A549 (cell line): Measurements from ENCODE around the gene ACACA. TPM values are rescaled to one million over a fixed set of nuclear protein-coding genes. Genes with fewer than 3 reads are reported as not detected.

Source experiments
- ATAC-seq, 2 experiments: fragments of 200-7000 bp in 1 of 2; fragments of >200 bp in 1 of 2; cut with Nextera tagmentation in 1 of 2; cut with Tn5 transposase in 1 of 2; 3 replicates each; pipeline versions ENCODE4 v1.8.0 to v1.9.1; 2018 to 2020; ENCODE audit warnings: mild to moderate bottlenecking in 1 of 2, moderate library complexity in 1 of 2
- CTCF ChIA-PET: fragments of 300-600 bp; sonication (Branson Sonifier 250); formaldehyde crosslinking; extraction: SDS; loops from one replicate; lab custom pipeline; 2021; ENCODE audit warnings: antibody characterized with exemption, inconsistent platforms; lab: Yijun Ruan, JAX
- POLR2A ChIA-PET: fragments of 350-600 bp; formaldehyde crosslinking; extraction: SDS; loops from one replicate; lab custom pipeline; 2021; ENCODE audit warnings: antibody characterized with exemption, inconsistent platforms; lab: Yijun Ruan, JAX
- DNase-seq, 2 experiments: peaks; one replicate each; pipeline versions ENCODE4 v3.0.0 to v3.0.0-alpha.2; 2011 to 2016; ENCODE audit warnings: low read depth in 1 of 2, low spot score in 1 of 2
- FAIRE-seq: peaks from 2 replicates; lab custom pipeline; 2011; peaks lifted over from hg19 to GRCh38; lab: Jason Lieb, UNC
- H3K27ac ChIP-seq, 2 experiments: fragments of >200 bp; sonication (Bioruptor Twin); formaldehyde crosslinking; 3 replicates each; pipeline ENCODE4 v1.5.1; 2016 to 2017
- H3K4me1 ChIP-seq: fragments of >200 bp; sonication (Bioruptor Twin); formaldehyde crosslinking; 3 replicates; pipeline ENCODE4 v1.6.1; 2016
- H3K4me2 ChIP-seq: fragments of >200 bp; sonication (Bioruptor Twin); formaldehyde crosslinking; 3 replicates; pipeline ENCODE4 v1.6.1; 2016
- H3K4me3 ChIP-seq: fragments of >200 bp; sonication (Bioruptor Twin); formaldehyde crosslinking; 3 replicates; pipeline ENCODE4 v1.5.1; 2016
- H3K9me3 ChIP-seq: fragments of >200 bp; sonication (Bioruptor Twin); formaldehyde crosslinking; 3 replicates; pipeline ENCODE4 v1.6.1; 2016
- ATOH8 ChIP-seq: fragments of 250-450 bp; sonication (Bioruptor Pico); IDR thresholded peaks from 2 replicates; pipeline ENCODE4 v1.5.0; 2020; ENCODE audit warnings: low read depth, mild to moderate bottlenecking, moderate library complexity
- CBX8 ChIP-seq: fragments of 200-600 bp; sonication (generic); IDR thresholded peaks from 2 replicates; pipeline ENCODE4 v1.6.1; 2016
- CEBPB ChIP-seq, 2 experiments: fragments of >200 bp in 1 of 2; sonication (Bioruptor Twin) in 1 of 2; formaldehyde crosslinking in 1 of 2; IDR thresholded peaks; 2 replicates each; pipeline ENCODE4 v1.6.1; 2012 to 2016
- EHF ChIP-seq: fragments of 250-450 bp; sonication (Bioruptor Pico); IDR thresholded peaks from 2 replicates; pipeline ENCODE4 v1.5.0; 2020; ENCODE audit warnings: mild to moderate bottlenecking
- FOSB ChIP-seq: fragments of 250-450 bp; sonication (Bioruptor Pico); IDR thresholded peaks from 2 replicates; pipeline ENCODE4 v1.5.0; 2020; ENCODE audit warnings: mild to moderate bottlenecking, moderate library complexity
- FOXS1 ChIP-seq: fragments of 250-450 bp; sonication (Bioruptor Pico); IDR thresholded peaks from 2 replicates; pipeline ENCODE4 v1.5.0; 2020; ENCODE audit warnings: mild to moderate bottlenecking, moderate library complexity
- GATA3 ChIP-seq: IDR thresholded peaks from 2 replicates; pipeline ENCODE4 v1.6.1; 2012; ENCODE audit warnings: borderline replicate concordance
- HMGXB4 ChIP-seq: fragments of 250-450 bp; sonication (Bioruptor Pico); IDR thresholded peaks from 2 replicates; pipeline ENCODE4 v1.5.0; 2021; ENCODE audit warnings: mild to moderate bottlenecking, moderate library complexity, borderline replicate concordance
- HOXA7 ChIP-seq: fragments of 250-450 bp; sonication (Bioruptor Pico); IDR thresholded peaks from 2 replicates; pipeline ENCODE4 v1.5.0; 2020; ENCODE audit warnings: mild to moderate bottlenecking, moderate library complexity
- HOXB13 ChIP-seq: fragments of 250-450 bp; sonication (Bioruptor Pico); IDR thresholded peaks from 2 replicates; pipeline ENCODE4 v1.5.0; 2020; ENCODE audit warnings: low read depth, mild to moderate bottlenecking, moderate library complexity
- HOXB5 ChIP-seq: fragments of 250-450 bp; sonication (Bioruptor Pico); IDR thresholded peaks from 2 replicates; pipeline ENCODE4 v1.5.0; 2020; ENCODE audit warnings: mild to moderate bottlenecking, moderate library complexity
- JUNB ChIP-seq: fragments of >200 bp; sonication (Bioruptor Twin); formaldehyde crosslinking; IDR thresholded peaks from 2 replicates; pipeline ENCODE4 v1.6.1; 2016
- MAFK ChIP-seq: fragments of 450-650 bp; IDR thresholded peaks from 2 replicates; pipeline ENCODE4 v1.6.1; 2014; ENCODE audit not compliant: partially characterized antibody
- MAX ChIP-seq: IDR thresholded peaks from 2 replicates; pipeline ENCODE4 v1.6.1; 2012
- MAZ ChIP-seq: fragments of 150-350 bp; IDR thresholded peaks from 2 replicates; pipeline ENCODE4 v1.6.1; 2014; ENCODE audit warnings: antibody characterized with exemption, low read depth, low read length, borderline replicate concordance
- NFE2L2 ChIP-seq: fragments of 150-350 bp; conservative IDR thresholded peaks from 2 replicates; pipeline ENCODE4 v1.6.1; 2014; ENCODE audit warnings: low read length
- NPAS2 ChIP-seq: fragments of 250-450 bp; sonication (Bioruptor Pico); IDR thresholded peaks from 2 replicates; pipeline ENCODE4 v1.8.0; 2022; ENCODE audit warnings: mild to moderate bottlenecking, moderate library complexity, borderline replicate concordance
- PBX3 ChIP-seq: IDR thresholded peaks from 2 replicates; pipeline ENCODE4 v1.6.1; 2012
- TFCP2L1 ChIP-seq: fragments of 250-450 bp; sonication (Bioruptor Pico); IDR thresholded peaks from 2 replicates; pipeline ENCODE4 v1.5.0; 2021; ENCODE audit warnings: mild to moderate bottlenecking
- ZC3H11A ChIP-seq: fragments of 450-650 bp; IDR thresholded peaks from 2 replicates; pipeline ENCODE4 v1.6.1; 2014; ENCODE audit warnings: antibody characterized with exemption, mild to moderate bottlenecking
- WGBS: methylation state at CpG from one replicate; pipeline ENCODE4 v1.1.6; 2017; ENCODE audit errors: missing lambda C conversion rate; 5-methylcytosine and 5-hydroxymethylcytosine counted together
- polyA plus RNA-seq, 4 experiments: library from polyadenylated mRNA; depleted of rRNA in 3 of 4; stranded (reverse); fragments of >200 nt; fragmentation: RNase III in 1 of 4; extraction: RNeasy Plus Mini Kit Qiagen cat#74134 plus additional on column Dnase treatment in 1 of 4; gene quantifications; 2 replicates in 3 of 4; 3 replicates in 1 of 4; pipeline ENCODE4 v1.2.3, GENCODE V29; 2011 to 2017

The ACACA gene
- polyA plus RNA-seq, 2 of the 4 experiments (the other 2 are of a cell fraction) = 51.8 to 112 TPM

GRCh38 chr17:37301288-37301687 is 105.3 kb downstream of the ACACA start:
- peak; percentile 88 to 90; a peak in 5 of 6 replicates for ATAC-seq
- H3K27ac ChIP-seq = peak overlapping the region; percentile 16 to 44; a peak in 5 of 6 replicates
- H3K4me2 ChIP-seq = peak overlapping the region; percentile 43

GRCh38 chr17:37300683-37301082 is 106.0 kb downstream of the ACACA start:
- DNase-seq (no peak), FAIRE-seq (no peak), ATAC-seq (peak in 1 of 2 experiments; percentile 35; a peak in 3 of 6 replicates)
- H3K27ac ChIP-seq = peak overlapping the region; percentile 16 to 44; a peak in 5 of 6 replicates
- no peak overlapping the region for H3K4me3 ChIP-seq
- H3K4me2 ChIP-seq = peak overlapping the region; percentile 43
- TF ChIP-seq HOXA7 (CRISPR knock-in tag) (no peak), TFCP2L1 (CRISPR knock-in tag) (no peak), CEBPB (IDR thresholded peaks at IDR 0.05) (no peak), FOSB (CRISPR knock-in tag) (no peak), NFE2L2 (no peak), EHF (CRISPR knock-in tag) (no peak), JUNB (no peak), HMGXB4 (CRISPR knock-in tag) (no peak), FOXS1 (CRISPR knock-in tag) (no peak), ATOH8 (CRISPR knock-in tag) (no peak), HOXB13 (CRISPR knock-in tag) (no peak), NPAS2 (CRISPR knock-in tag) (no peak), GATA3 (no peak), MAZ (no peak), PBX3 (no peak), ZC3H11A (no peak), MAX (no peak)
- 47% methylated on average over 2 of the region's 2 CpGs for WGBS
- ChIA-PET CTCF (interaction anchor here (0.5 to 2.9 kb wide), 9 partner anchors 14 to 469 kb away, joined by 3 to 8 read pairs (median 3); no protein-coding TSS in a partner anchor), POLR2A (no interaction called here)
- peaks cover 44% of the 10 kb centered on the region for H3K4me1 ChIP-seq
- H3K9me3 ChIP-seq = no peaks in the 10 kb centered on the region

More at GRCh38 chr17:37301288-37301687, 105.3 kb downstream of the ACACA start:
- WGBS = 32% methylated on average over 4 of the region's 4 CpGs
- ChIA-PET CTCF (interaction anchor here (0.5 to 2.9 kb wide), 8 partner anchors 14 to 72 kb away, joined by 3 to 8 read pairs (median 4); no protein-coding TSS in a partner anchor), POLR2A (no interaction called here)
- FAIRE-seq = no peak
- DNase-seq = peak; percentile 33 to 70
- Histone ChIP-seq H3K4me1 (peaks cover 40% of the 10 kb centered on the region), H3K9me3 (no peaks in the 10 kb centered on the region), H3K4me3 (no peak overlapping the region)
- TF ChIP-seq MAFK (peak; percentile 87), HOXB5 (CRISPR knock-in tag) (0 out of 2 replicates have a peak, but pooled peaks have one; percentile 36), CBX8 (no peak), NFE2L2 (peak; percentile 79)
